HL-60 (cell line): Measurements from ENCODE around the gene FBN2.
"Not testable (repeated sequence)": the region's sequence is repeated elsewhere in the genome, so short reads cannot be mapped to it uniquely, and the experiment has no call there.

Experiments used
- GABPA ChIP-seq: IDR thresholded peaks from 2 replicates; pipeline ENCODE4 v1.6.1; 2012; ENCODE audit warnings: low read depth
- POLR2AphosphoS5 ChIP-seq: IDR thresholded peaks from 2 replicates; pipeline ENCODE4 v1.6.1; 2012; ENCODE audit warnings: low read depth
- TF ChIP-seq, protein P1 (sequence below): IDR thresholded peaks from one replicate; pipeline ENCODE4 v1.5.1; 2011; ENCODE audit warnings: low read length, control low read depth, inconsistent platforms; ENCODE audit not compliant: insufficient read depth
- TF ChIP-seq, protein P2 (sequence below): IDR thresholded peaks from 2 replicates; pipeline ENCODE4 v1.6.1; 2012; ENCODE audit warnings: low read depth; ENCODE audit not compliant: insufficient replicate concordance

DNA sequence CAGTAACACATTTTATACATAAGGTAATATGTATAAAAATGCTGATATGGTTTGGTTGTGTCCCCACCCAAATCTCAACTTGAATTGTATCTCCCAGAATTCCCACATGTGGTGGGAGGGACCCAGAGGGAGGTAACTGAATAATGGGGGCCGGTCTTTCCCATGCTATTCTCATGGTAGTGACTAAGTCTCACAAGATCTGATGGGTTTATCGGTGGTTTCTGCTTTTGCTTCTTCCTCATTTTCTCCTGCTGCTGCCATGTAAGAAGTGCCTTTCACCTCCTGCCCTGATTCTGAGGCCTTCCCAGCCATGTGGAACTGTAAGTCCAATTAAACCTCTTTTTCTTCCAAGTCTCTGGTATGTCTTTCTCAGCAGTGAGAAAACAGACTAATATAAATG, 137.3 kb downstream of the FBN2 start:
- TF ChIP-seq, protein P1, sequence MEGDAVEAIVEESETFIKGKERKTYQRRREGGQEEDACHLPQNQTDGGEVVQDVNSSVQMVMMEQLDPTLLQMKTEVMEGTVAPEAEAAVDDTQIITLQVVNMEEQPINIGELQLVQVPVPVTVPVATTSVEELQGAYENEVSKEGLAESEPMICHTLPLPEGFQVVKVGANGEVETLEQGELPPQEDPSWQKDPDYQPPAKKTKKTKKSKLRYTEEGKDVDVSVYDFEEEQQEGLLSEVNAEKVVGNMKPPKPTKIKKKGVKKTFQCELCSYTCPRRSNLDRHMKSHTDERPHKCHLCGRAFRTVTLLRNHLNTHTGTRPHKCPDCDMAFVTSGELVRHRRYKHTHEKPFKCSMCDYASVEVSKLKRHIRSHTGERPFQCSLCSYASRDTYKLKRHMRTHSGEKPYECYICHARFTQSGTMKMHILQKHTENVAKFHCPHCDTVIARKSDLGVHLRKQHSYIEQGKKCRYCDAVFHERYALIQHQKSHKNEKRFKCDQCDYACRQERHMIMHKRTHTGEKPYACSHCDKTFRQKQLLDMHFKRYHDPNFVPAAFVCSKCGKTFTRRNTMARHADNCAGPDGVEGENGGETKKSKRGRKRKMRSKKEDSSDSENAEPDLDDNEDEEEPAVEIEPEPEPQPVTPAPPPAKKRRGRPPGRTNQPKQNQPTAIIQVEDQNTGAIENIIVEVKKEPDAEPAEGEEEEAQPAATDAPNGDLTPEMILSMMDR, result not testable (repeated sequence)
- TF ChIP-seq, protein P2, sequence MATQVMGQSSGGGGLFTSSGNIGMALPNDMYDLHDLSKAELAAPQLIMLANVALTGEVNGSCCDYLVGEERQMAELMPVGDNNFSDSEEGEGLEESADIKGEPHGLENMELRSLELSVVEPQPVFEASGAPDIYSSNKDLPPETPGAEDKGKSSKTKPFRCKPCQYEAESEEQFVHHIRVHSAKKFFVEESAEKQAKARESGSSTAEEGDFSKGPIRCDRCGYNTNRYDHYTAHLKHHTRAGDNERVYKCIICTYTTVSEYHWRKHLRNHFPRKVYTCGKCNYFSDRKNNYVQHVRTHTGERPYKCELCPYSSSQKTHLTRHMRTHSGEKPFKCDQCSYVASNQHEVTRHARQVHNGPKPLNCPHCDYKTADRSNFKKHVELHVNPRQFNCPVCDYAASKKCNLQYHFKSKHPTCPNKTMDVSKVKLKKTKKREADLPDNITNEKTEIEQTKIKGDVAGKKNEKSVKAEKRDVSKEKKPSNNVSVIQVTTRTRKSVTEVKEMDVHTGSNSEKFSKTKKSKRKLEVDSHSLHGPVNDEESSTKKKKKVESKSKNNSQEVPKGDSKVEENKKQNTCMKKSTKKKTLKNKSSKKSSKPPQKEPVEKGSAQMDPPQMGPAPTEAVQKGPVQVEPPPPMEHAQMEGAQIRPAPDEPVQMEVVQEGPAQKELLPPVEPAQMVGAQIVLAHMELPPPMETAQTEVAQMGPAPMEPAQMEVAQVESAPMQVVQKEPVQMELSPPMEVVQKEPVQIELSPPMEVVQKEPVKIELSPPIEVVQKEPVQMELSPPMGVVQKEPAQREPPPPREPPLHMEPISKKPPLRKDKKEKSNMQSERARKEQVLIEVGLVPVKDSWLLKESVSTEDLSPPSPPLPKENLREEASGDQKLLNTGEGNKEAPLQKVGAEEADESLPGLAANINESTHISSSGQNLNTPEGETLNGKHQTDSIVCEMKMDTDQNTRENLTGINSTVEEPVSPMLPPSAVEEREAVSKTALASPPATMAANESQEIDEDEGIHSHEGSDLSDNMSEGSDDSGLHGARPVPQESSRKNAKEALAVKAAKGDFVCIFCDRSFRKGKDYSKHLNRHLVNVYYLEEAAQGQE, result not testable (repeated sequence)
- not testable (repeated sequence) for TF ChIP-seq POLR2AphosphoS5, GABPA
